Muscle of back (tissue), 11 donors: ENCODE data around the gene MTMR11. TPM values are rescaled to one million over a fixed set of nuclear protein-coding genes. Genes with fewer than 3 reads are reported as not detected.
"Not testable (repeated sequence)": the region's sequence is repeated elsewhere in the genome, so short reads cannot be mapped to it uniquely, and the experiment has no call there.

ENCODE experiments used
- DNase-seq, 3 donors: peaks; one replicate each; pipeline versions ENCODE4 v3.0.0 to v3.0.0-alpha.2; 2013
- polyA plus RNA-seq, 10 donors: library from polyadenylated mRNA; unstranded; fragments of 120-200 nt; gene quantifications; one replicate each; pipeline ENCODE4 v1.2.1, GENCODE V29; 2013; ENCODE audit not compliant: insufficient read length in 10 of 10

MTMR11 gene
- polyA plus RNA-seq, 10 donors = 13.2 to 39.5 (median 18.4) TPM

- no peak for DNase-seq
These were observed 32.7 kb downstream of the MTMR11 start for GRCh38 chr1:149903836-149904491.

- DNase-seq = peak; percentile 91 to 98 (median 95)
These were observed 37.0 kb downstream of the MTMR11 start, which contains the start of gene BOLA1 for GRCh38 chr1:149899460-149900284. BOLA1 (plus strand) TSS chr1:149899568; CDS start chr1:149900060, 492 bp downstream.

GRCh38 chr1:149896575-149896974 lies 40.1 kb downstream of the MTMR11 start:
- DNase-seq = no peak

GRCh38 chr1:149888999-149889289 lies 47.7 kb downstream of the MTMR11 start:
- peak in 1 of 3 donors; percentile 62 for DNase-seq

- DNase-seq = peak; percentile 90 to 96 (median 92)
These were observed 48.3 kb downstream of the MTMR11 start for GRCh38 chr1:149888247-149888998.

GRCh38 chr1:149887456-149888246 lies 49.0 kb downstream of the MTMR11 start:
- DNase-seq = peak; percentile 94 to 99 (median 98)

- DNase-seq = not testable (repeated sequence)
These were observed 49.6 kb downstream of the MTMR11 start for GRCh38 chr1:149887196-149887455.

- peak; percentile 97 to 100 (median 99) for DNase-seq
These were observed 50.1 kb downstream of the MTMR11 start for GRCh38 chr1:149886396-149887195.

- DNase-seq = not testable (repeated sequence)
These were observed 50.6 kb downstream of the MTMR11 start for GRCh38 chr1:149886121-149886395.

GRCh38 chr1:149885339-149886120 lies 51.1 kb downstream of the MTMR11 start:
- DNase-seq = peak; percentile 85 to 95 (median 85)

GRCh38 chr1:149884433-149885338 lies 52.0 kb downstream of the MTMR11 start:
- DNase-seq = peak; percentile 21 to 72 (median 29)

- no peak for DNase-seq
These were observed 53.0 kb downstream of the MTMR11 start for GRCh38 chr1:149883598-149884247.

GRCh38 chr1:149881876-149882275 lies 54.8 kb downstream of the MTMR11 start:
- DNase-seq = no peak

- no peak for DNase-seq
These were observed 57.1 kb downstream of the MTMR11 start for GRCh38 chr1:149879556-149879955.
